HepG2 (cell line): ENCODE results near the gene FEV. TPM values are rescaled to one million over a fixed set of nuclear protein-coding genes. Genes with fewer than 3 reads are reported as not detected.
A peak's percentile ranks its signal among the peaks of the same experiment; 100 is the strongest.

Experiments
- CBFB ChIP-seq: sonication (generic); formaldehyde crosslinking; IDR thresholded peaks from 2 replicates; pipeline ENCODE4 v1.4.0; 2020; ENCODE audit warnings: missing genetic modification reagents
- CTCF ChIP-seq: sonication (generic); formaldehyde crosslinking; IDR thresholded peaks from 2 replicates; pipeline ENCODE4 v1.5.0; 2020; ENCODE audit warnings: mild to moderate bottlenecking, missing genetic modification reagents, moderate library complexity
- FOXA3 ChIP-seq: IDR thresholded peaks from 2 replicates; pipeline ENCODE4 v1.6.1; 2016; ENCODE audit warnings: missing genetic modification reagents, missing compliant biosample characterization
- HMG20A ChIP-seq: IDR thresholded peaks from 2 replicates; pipeline ENCODE4 v1.6.1; 2016; ENCODE audit warnings: borderline replicate concordance
- NFIB ChIP-seq: sonication (generic); formaldehyde crosslinking; IDR thresholded peaks from 2 replicates; pipeline ENCODE4 v1.9.0; 2021; ENCODE audit warnings: missing genetic modification reagents, mild to moderate bottlenecking, borderline replicate concordance
- PLSCR1 ChIP-seq: sonication (generic); formaldehyde crosslinking; IDR thresholded peaks from 2 replicates; pipeline ENCODE4 v1.5.0; 2020; ENCODE audit warnings: missing genetic modification reagents, mild to moderate bottlenecking, borderline replicate concordance
- STAG1 ChIP-seq: sonication (generic); formaldehyde crosslinking; IDR thresholded peaks from 2 replicates; pipeline ENCODE4 v1.4.0; 2020; ENCODE audit warnings: missing genetic modification reagents
- ZNF101 ChIP-seq: sonication (generic); formaldehyde crosslinking; IDR thresholded peaks from 2 replicates; pipeline ENCODE4 v1.4.0; 2020; ENCODE audit warnings: mild to moderate bottlenecking, low read depth, missing genetic modification reagents, borderline replicate concordance
- ZNF468 ChIP-seq: sonication (generic); formaldehyde crosslinking; IDR thresholded peaks from 2 replicates; pipeline ENCODE4 v1.8.0; 2022; ENCODE audit warnings: mild to moderate bottlenecking, moderate library complexity, missing genetic modification reagents
- ZNF484 ChIP-seq: sonication (generic); formaldehyde crosslinking; IDR thresholded peaks from 2 replicates; pipeline ENCODE4 v1.5.1; 2020; ENCODE audit warnings: mild to moderate bottlenecking, low read depth, missing genetic modification reagents, borderline replicate concordance
- ZNF501 ChIP-seq: sonication (generic); formaldehyde crosslinking; IDR thresholded peaks from 2 replicates; pipeline ENCODE4 v1.5.1; 2020; ENCODE audit warnings: mild to moderate bottlenecking, moderate library complexity, missing genetic modification reagents
- ZNF766 ChIP-seq: sonication (generic); formaldehyde crosslinking; IDR thresholded peaks from 2 replicates; pipeline ENCODE4 v1.5.0; 2020; ENCODE audit warnings: missing genetic modification reagents, borderline replicate concordance
- polyA plus RNA-seq, 8 experiments: library from polyadenylated mRNA; depleted of rRNA in 3 of 8; stranded (reverse) in 7 of 8; unstranded in 1 of 8; fragments of >200 nt; fragmentation: Illumina TruSeq in 4 of 8; extraction: Trizol in 4 of 8; gene quantifications; 2 replicates each; pipeline versions ENCODE4 v1.2.1 to v1.2.3, GENCODE V29; 2011 to 2016; ENCODE audit warnings: low read depth in 4 of 8, missing spikeins in 1 of 8, mixed read lengths in 1 of 8; ENCODE audit not compliant: insufficient read depth in 1 of 8
- total RNA-seq, 5 experiments: library from RNA; depleted of rRNA; stranded (reverse); fragments of >200 nt; fragmentation: Illumina TruSeq; extraction: Trizol; gene quantifications; 2 replicates each; pipeline ENCODE4 v1.2.3, GENCODE V29; 2016; ENCODE audit warnings: low read depth in 1 of 5
- TF ChIP-seq, protein P1 (sequence below), 2 experiments: sonication (generic) in 1 of 2; formaldehyde crosslinking in 1 of 2; IDR thresholded peaks; 2 replicates each; pipeline versions ENCODE4 v1.4.0 to v1.6.1; 2016 to 2020; ENCODE audit warnings: borderline replicate concordance in 1 of 2, low read depth in 1 of 2, mild to moderate bottlenecking in 1 of 2, missing genetic modification reagents in 1 of 2
- TF ChIP-seq, protein P2 (sequence below): sonication (generic); formaldehyde crosslinking; IDR thresholded peaks from 2 replicates; pipeline ENCODE4 v1.4.0; 2020; ENCODE audit warnings: missing genetic modification reagents, borderline replicate concordance
- TF ChIP-seq, protein P3 (sequence below): sonication (generic); formaldehyde crosslinking; IDR thresholded peaks from 2 replicates; pipeline ENCODE4 v1.4.0; 2020; ENCODE audit warnings: missing genetic modification reagents, borderline replicate concordance

The FEV gene
- total and polyA plus RNA-seq, 2 of the 13 experiments (the other 11 are each of a cell fraction or from before 2014, with no cell fraction given) = not detected

- TF ChIP-seq, protein P1, sequence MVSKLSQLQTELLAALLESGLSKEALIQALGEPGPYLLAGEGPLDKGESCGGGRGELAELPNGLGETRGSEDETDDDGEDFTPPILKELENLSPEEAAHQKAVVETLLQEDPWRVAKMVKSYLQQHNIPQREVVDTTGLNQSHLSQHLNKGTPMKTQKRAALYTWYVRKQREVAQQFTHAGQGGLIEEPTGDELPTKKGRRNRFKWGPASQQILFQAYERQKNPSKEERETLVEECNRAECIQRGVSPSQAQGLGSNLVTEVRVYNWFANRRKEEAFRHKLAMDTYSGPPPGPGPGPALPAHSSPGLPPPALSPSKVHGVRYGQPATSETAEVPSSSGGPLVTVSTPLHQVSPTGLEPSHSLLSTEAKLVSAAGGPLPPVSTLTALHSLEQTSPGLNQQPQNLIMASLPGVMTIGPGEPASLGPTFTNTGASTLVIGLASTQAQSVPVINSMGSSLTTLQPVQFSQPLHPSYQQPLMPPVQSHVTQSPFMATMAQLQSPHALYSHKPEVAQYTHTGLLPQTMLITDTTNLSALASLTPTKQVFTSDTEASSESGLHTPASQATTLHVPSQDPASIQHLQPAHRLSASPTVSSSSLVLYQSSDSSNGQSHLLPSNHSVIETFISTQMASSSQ (IDR thresholded peaks at IDR 0.05; ENCODE audit: low read depth) = no peak
- TF ChIP-seq, protein P1 (CRISPR knock-in tag; IDR thresholded peaks at IDR 0.05; ENCODE audit: borderline replicate concordance) = no peak
- peak; percentile 77 for TF ChIP-seq ZNF501 (CRISPR knock-in tag)
- TF ChIP-seq CTCF (CRISPR knock-in tag) = 0 out of 2 replicates have a peak, but pooled peaks have one; percentile 6
- TF ChIP-seq HMG20A = no peak
- no peak for TF ChIP-seq STAG1 (CRISPR knock-in tag)
- TF ChIP-seq, protein P2, sequence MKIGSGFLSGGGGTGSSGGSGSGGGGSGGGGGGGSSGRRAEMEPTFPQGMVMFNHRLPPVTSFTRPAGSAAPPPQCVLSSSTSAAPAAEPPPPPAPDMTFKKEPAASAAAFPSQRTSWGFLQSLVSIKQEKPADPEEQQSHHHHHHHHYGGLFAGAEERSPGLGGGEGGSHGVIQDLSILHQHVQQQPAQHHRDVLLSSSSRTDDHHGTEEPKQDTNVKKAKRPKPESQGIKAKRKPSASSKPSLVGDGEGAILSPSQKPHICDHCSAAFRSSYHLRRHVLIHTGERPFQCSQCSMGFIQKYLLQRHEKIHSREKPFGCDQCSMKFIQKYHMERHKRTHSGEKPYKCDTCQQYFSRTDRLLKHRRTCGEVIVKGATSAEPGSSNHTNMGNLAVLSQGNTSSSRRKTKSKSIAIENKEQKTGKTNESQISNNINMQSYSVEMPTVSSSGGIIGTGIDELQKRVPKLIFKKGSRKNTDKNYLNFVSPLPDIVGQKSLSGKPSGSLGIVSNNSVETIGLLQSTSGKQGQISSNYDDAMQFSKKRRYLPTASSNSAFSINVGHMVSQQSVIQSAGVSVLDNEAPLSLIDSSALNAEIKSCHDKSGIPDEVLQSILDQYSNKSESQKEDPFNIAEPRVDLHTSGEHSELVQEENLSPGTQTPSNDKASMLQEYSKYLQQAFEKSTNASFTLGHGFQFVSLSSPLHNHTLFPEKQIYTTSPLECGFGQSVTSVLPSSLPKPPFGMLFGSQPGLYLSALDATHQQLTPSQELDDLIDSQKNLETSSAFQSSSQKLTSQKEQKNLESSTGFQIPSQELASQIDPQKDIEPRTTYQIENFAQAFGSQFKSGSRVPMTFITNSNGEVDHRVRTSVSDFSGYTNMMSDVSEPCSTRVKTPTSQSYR (CRISPR knock-in tag) = peak; percentile 66
- no peak for TF ChIP-seq ZNF101
- TF ChIP-seq NFIB (CRISPR knock-in tag) = no peak
- peak; percentile 83; the same call in 1 of the 2 replicates for TF ChIP-seq PLSCR1 (CRISPR knock-in tag)
- no peak for TF ChIP-seq ZNF468 (CRISPR knock-in tag)
- 0 out of 2 replicates have a peak, but pooled peaks have one; percentile 39 for TF ChIP-seq ZNF484 (CRISPR knock-in tag)
- TF ChIP-seq, protein P3, sequence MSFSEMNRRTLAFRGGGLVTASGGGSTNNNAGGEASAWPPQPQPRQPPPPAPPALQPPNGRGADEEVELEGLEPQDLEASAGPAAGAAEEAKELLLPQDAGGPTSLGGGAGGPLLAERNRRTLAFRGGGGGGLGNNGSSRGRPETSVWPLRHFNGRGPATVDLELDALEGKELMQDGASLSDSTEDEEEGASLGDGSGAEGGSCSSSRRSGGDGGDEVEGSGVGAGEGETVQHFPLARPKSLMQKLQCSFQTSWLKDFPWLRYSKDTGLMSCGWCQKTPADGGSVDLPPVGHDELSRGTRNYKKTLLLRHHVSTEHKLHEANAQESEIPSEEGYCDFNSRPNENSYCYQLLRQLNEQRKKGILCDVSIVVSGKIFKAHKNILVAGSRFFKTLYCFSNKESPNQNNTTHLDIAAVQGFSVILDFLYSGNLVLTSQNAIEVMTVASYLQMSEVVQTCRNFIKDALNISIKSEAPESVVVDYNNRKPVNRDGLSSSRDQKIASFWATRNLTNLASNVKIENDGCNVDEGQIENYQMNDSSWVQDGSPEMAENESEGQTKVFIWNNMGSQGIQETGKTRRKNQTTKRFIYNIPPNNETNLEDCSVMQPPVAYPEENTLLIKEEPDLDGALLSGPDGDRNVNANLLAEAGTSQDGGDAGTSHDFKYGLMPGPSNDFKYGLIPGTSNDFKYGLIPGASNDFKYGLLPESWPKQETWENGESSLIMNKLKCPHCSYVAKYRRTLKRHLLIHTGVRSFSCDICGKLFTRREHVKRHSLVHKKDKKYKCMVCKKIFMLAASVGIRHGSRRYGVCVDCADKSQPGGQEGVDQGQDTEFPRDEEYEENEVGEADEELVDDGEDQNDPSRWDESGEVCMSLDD (CRISPR knock-in tag) = peak; percentile 83; the same call in 1 of the 2 replicates
- no peak for TF ChIP-seq CBFB (CRISPR knock-in tag)
- peak; percentile 95; the same call in 1 of the 2 replicates for TF ChIP-seq ZNF766 (CRISPR knock-in tag)
- TF ChIP-seq FOXA3 (CRISPR knock-in tag) = peak; percentile 40; the same call in 1 of the 2 replicates
These were observed 22.0 kb downstream of the FEV start (continued) for GRCh38 chr2:218962859-218963492.
